Thoracic aorta (tissue), 2 donors: ENCODE results near the gene DPP6. TPM values are rescaled to one million over a fixed set of nuclear protein-coding genes. Genes with fewer than 3 reads are reported as not detected.

ENCODE experiments used
- ATAC-seq: fragments of 150-250 bp; one replicate; pipeline ENCODE4 v1.8.0; 2017; ENCODE audit warnings: low read depth; ENCODE audit not compliant: insufficient number of reproducible peaks, low FRiP score
- DNase-seq: peaks from one replicate; pipeline ENCODE4 v3.0.0-alpha.2; 2020; ENCODE audit warnings: low spot score
- H3K27ac ChIP-seq, 2 donors: fragments of 200-600 bp; sonication (generic); 1 replicate in 1 of 2; 2 replicates in 1 of 2; pipeline ENCODE4 v1.5.1; 2016; ENCODE audit warnings: mild to moderate bottlenecking in 2 of 2, moderate library complexity in 2 of 2
- H3K27me3 ChIP-seq: fragments of 200-600 bp; sonication (generic); replicated peaks from 2 replicates; pipeline ENCODE4 v1.6.0; 2016; ENCODE audit warnings: mild to moderate bottlenecking; ENCODE audit not compliant: insufficient read depth
- H3K36me3 ChIP-seq: fragments of 200-600 bp; sonication (generic); one replicate; pipeline ENCODE4 v1.5.1; 2016
- H3K4me1 ChIP-seq, 2 donors: fragments of 200-600 bp; sonication (generic); 1 replicate in 1 of 2; 2 replicates in 1 of 2; pipeline versions ENCODE4 v1.5.1 to v1.6.0; 2016; ENCODE audit warnings: low read depth in 2 of 2, mild to moderate bottlenecking in 1 of 2; ENCODE audit not compliant: control insufficient read depth in 1 of 2
- H3K4me3 ChIP-seq: fragments of 200-600 bp; sonication (generic); 2 replicates; pipeline ENCODE4 v1.5.1; 2016; ENCODE audit warnings: mild to moderate bottlenecking
- H3K9me3 ChIP-seq: fragments of 200-600 bp; sonication (generic); 2 replicates; pipeline ENCODE4 v1.5.1; 2016
- CTCF ChIP-seq: fragments of 200-600 bp; sonication (generic); IDR thresholded peaks from one replicate; pipeline ENCODE4 v1.5.1; 2019; ENCODE audit warnings: antibody characterized with exemption
- total RNA-seq, 2 donors: library from RNA; depleted of rRNA; stranded (reverse); fragments of >200 nt; gene quantifications; one replicate each; pipeline versions ENCODE4 v1.1.0 to v1.2.3, GENCODE V29; 2016

The DPP6 gene
- total RNA-seq, 2 donors from 2014 or later, result not detected

DNA sequence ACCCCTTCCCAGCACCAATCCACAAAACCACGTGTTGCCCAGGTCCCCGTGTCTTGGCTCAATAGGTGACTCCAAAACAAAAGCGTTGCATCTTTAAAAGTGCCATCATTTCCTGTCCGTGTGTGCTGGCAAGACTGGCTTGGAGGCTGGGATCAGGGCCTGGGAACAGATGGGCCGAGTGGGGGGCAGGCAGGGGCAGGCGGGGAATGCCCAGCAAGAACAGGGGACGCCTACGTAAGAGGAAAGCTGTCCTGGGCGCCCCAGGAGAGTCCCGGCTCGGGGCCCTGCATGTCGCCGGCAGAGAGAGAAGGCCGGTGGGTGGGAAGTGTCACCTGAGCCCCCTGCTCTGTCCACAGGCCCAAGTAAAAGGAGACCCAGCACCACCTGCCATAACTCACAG, 864.2 kb downstream of the DPP6 start:
- ATAC-seq (no peak), DNase-seq (no peak)
- no peak overlapping the region for H3K4me3 ChIP-seq
- no peak overlapping the region for H3K27ac ChIP-seq
- H3K9me3 ChIP-seq, result no peaks in the 10 kb centered on the region
- no peaks in the 10 kb centered on the region for H3K36me3 ChIP-seq
- no peak for TF ChIP-seq CTCF
- peaks cover 0 to 5% of the 10 kb centered on the region in 2 donors for H3K4me1 ChIP-seq
- no peaks in the 10 kb centered on the region for H3K27me3 ChIP-seq

DNA sequence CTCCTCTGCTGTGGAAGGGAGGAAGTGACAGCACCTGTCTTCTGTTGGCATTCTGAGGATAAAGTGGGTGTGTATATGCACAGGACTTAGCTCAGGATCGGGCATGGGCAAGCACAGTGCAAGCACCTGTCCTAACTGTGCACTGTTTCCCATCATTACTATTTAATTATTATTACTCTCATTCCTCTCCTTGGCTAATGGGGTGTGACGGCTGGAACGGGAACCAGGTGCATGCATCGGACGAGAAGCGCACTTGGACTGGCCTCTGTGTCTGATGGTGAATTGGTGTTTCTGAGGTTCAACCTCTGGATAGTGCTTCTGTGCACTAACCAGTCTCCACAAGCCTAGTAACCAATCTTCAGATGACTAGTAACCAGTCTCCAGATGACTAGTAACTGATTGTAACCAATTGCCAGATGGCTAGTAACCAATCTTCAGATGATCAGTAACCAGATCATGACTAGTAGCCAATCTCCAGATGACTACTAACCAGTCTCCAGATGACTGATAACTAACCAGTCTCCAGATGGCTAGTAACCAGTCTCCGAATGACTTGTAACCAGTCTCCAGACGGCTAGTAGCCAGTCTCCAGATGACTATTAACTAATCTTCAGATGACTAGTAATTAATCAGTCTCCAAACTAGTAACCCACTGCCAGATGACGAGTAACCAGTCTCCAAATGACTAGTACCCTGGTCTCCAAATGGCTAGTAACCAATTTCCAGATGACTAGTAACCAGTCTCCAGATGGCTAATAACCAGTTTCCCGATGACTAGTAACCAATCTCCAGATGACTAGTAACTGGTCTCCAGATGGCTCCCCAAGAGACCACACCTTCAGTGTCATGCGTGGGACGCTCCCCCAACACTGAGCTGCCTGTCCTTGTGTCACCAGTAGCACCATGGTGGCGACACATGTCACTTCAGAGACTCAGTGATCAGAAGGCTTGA, 864.9 kb downstream of the DPP6 start:
- TF ChIP-seq CTCF, result no peak
- no peak overlapping the region for H3K4me3 ChIP-seq
- H3K36me3 ChIP-seq, result no peaks in the 10 kb centered on the region
- no peaks in the 10 kb centered on the region for H3K9me3 ChIP-seq
- no peaks in the 10 kb centered on the region for H3K27me3 ChIP-seq
- no peak overlapping the region for H3K27ac ChIP-seq
- H3K4me1 ChIP-seq, result peaks cover 0 to 5% of the 10 kb centered on the region in 2 donors
- DNase-seq (no peak), ATAC-seq (no peak)

DNA sequence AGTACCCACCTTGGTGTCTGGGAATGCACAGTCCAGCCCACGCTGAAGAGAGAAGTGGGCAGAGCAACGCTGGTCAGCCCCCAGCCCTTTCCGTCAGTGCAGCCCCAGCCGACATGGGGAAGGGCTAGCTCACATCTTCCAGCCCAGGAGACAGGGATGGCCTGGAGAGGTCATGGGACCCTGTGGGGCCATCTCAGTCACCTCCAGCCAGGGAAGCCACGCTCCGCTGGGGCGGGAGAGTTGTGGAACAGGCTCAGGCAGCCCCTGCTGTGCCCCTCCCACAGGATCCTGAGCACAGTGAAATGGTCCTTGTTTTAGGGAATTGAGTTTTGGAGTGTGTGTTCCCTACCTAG, 865.6 kb downstream of the DPP6 start:
- no peak for TF ChIP-seq CTCF
- Histone ChIP-seq H3K4me1 (peaks cover 0 to 5% of the 10 kb centered on the region in 2 donors), H3K27me3 (no peaks in the 10 kb centered on the region), H3K9me3 (no peaks in the 10 kb centered on the region), H3K4me3 (no peak overlapping the region), H3K36me3 (no peaks in the 10 kb centered on the region), H3K27ac (no peak overlapping the region)
- DNase-seq, result no peak
- no peak for ATAC-seq

DNA sequence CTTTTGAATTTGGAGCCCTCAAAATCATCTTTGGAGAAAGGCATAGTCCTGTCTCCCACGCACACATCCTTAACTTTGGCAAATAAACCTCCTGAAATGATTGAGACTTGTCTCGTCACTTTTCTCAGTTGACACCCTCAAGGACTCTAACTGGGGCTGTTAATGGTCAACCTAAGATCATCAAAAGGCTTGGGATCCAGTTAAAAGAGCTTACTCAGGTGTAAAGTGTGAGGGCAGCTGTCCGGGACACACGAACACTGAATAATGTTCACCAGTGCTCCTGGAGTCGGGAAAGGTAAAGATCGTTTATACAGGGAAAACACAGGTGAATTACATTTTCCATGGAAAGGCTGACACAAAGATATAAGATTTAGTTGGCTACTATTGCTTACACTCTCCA, 866.1 kb downstream of the DPP6 start:
- H3K9me3 ChIP-seq, result no peaks in the 10 kb centered on the region
- DNase-seq (no peak), ATAC-seq (no peak)
- H3K36me3 ChIP-seq, result no peaks in the 10 kb centered on the region
- no peaks in the 10 kb centered on the region for H3K27me3 ChIP-seq
- H3K27ac ChIP-seq, result no peak overlapping the region
- no peak for TF ChIP-seq CTCF
- H3K4me3 ChIP-seq, result no peak overlapping the region
- peaks cover 0 to 5% of the 10 kb centered on the region in 2 donors for H3K4me1 ChIP-seq

DNA sequence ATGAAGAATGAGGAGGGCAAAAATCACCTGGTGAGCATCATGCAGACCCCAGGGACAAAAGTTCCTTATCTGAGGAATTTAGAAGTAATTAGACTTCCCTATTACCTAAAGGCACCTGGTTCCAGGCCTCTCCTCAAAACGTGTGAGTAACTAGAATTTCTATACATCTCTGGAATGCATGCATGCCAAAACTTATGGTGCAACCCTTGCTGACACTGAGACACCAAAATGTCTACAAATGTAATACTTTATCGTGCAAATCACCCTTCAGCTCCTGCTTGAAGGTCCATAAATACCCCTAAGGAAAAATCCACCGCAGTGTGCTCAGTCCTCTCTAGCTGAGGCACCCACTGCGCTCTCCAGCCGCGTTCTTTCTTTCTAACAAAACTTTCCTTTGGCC, 866.5 kb downstream of the DPP6 start:
- ATAC-seq, result no peak
- no peaks in the 10 kb centered on the region for H3K27me3 ChIP-seq
- peaks cover 0 to 5% of the 10 kb centered on the region in 2 donors for H3K4me1 ChIP-seq
- H3K4me3 ChIP-seq, result no peak overlapping the region
- DNase-seq, result no peak
- no peaks in the 10 kb centered on the region for H3K9me3 ChIP-seq
- no peak overlapping the region for H3K27ac ChIP-seq
- TF ChIP-seq CTCF, result no peak
- no peaks in the 10 kb centered on the region for H3K36me3 ChIP-seq
